NCI-H748 (cell line): ENCODE measurements around the gene LTBP4.

Source experiments
- DNase-seq: peaks from one replicate; lab custom pipeline; 2025; ENCODE audit not compliant: unreplicated experiment; lab: John Stamatoyannopoulos, UW

LTBP4 gene

GRCh38 chr19:40658031-40658430 lies 56.9 kb downstream of the LTBP4 start:
- DNase-seq = no peak

GRCh38 chr19:40659116-40659515 lies 57.9 kb downstream of the LTBP4 start:
- DNase-seq = no peak

GRCh38 chr19:40659566-40659965 lies 58.4 kb downstream of the LTBP4 start:
- DNase-seq = no peak

- DNase-seq = no peak
These were observed 60.4 kb downstream of the LTBP4 start for GRCh38 chr19:40661616-40662015.

GRCh38 chr19:40662925-40663694 lies 61.9 kb downstream of the LTBP4 start:
- peak; percentile 91 for DNase-seq

GRCh38 chr19:40663695-40664692 lies 62.8 kb downstream of the LTBP4 start:
- DNase-seq = no peak

- DNase-seq = no peak
These were observed 65.8 kb downstream of the LTBP4 start for GRCh38 chr19:40666803-40667438.

GRCh38 chr19:40667602-40668001 lies 66.4 kb downstream of the LTBP4 start:
- DNase-seq = no peak

GRCh38 chr19:40668991-40669614 lies 67.9 kb downstream of the LTBP4 start:
- DNase-seq = no peak

- DNase-seq = no peak
These were observed 70.2 kb downstream of the LTBP4 start for GRCh38 chr19:40671404-40671803.

GRCh38 chr19:40672038-40672437 lies 70.9 kb downstream of the LTBP4 start:
- DNase-seq = no peak

- DNase-seq = no peak
These were observed 71.6 kb downstream of the LTBP4 start for GRCh38 chr19:40672573-40673299.

- DNase-seq = no peak
These were observed 72.2 kb downstream of the LTBP4 start for GRCh38 chr19:40673397-40673796.

GRCh38 chr19:40674291-40674690 lies 73.1 kb downstream of the LTBP4 start:
- no peak for DNase-seq

GRCh38 chr19:40677156-40677555 lies 76.0 kb downstream of the LTBP4 start:
- no peak for DNase-seq
